ELR (cell line): ENCODE data around the gene LRRC23.

ENCODE experiments used
- DNase-seq: peaks from one replicate; pipeline ENCODE4 v3.0.0-alpha.2; 2015; ENCODE audit warnings: low read depth

Gene LRRC23

DNA sequence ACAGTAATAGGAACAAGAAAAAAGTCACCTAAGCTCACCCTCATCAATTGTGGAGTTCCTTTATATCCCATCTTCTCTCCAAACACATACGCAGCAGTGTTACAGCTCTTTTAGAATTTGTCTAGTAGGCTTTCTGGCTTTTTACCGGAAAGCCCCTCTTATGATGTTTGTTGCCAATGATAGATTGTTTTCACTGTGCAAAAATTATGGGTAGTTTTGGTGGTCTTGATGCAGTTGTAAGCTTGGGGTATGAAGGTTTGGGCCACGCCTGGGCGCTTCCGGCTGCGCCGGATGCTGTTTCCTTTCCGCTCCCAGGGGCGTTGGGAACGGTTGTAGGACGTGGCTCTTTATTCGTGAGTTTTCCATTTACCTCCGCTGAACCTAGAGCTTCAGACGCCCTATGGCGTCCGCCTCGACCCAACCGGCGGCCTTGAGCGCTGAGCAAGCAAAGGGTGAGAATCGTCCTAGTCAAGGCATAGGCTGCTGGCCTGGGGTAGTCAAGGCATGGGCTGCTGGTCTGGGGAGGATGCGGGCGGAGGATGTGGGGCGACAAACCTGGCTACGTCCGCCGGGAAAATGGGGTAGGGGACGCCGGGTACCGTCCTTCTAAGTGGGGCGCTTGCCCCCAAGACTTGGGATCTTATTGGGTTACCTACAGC lies 39.2 kb downstream of the LRRC23 start, which contains the start of the genes C12orf57 and RNU7-1:
TSS of gene C12orf57 (plus strand) at position 301 of the 659 bp plus-strand sequence. CDS start at position 401, 100 bp downstream.
TSS of gene RNU7-1 (plus strand) at position 95 of the 659 bp plus-strand sequence.
- DNase-seq, result no peak

DNA sequence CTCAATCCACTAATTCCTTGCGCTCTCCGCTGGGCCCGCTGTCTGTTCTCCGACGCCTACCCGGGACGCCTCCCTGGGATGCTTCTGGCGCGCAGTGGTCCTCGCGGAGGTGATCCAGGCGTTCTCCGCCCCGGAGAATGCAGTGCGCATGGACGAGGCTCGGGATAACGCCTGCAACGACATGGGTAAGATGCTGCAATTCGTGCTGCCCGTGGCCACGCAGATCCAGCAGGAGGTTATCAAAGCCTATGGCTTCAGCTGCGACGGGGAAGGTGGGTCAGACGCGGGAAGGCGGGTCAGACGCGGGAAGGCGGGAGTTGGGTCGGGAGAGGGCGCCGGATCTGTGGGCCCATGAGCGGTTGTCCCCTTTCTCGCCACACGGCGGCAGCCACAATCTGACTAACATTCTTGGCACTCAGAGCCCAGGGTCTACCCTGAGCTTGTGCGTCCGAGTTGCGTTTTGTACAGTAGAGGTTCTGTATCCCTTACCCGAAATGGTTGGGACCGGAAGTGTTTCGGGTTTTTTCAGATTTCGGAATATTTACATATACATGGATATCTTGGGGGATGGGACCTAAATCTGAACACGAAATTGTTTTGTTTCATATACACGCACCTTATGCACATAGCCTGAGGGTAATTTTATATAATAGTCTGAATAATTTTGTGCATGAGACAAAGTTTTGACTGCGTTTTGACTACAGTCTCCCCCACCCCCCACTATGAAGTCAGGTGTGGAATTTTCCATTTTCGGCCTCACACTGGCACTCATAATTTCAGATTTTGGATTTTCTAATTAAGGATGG lies 40.0 kb downstream of the LRRC23 start:
- peak; percentile 98 for DNase-seq

DNA sequence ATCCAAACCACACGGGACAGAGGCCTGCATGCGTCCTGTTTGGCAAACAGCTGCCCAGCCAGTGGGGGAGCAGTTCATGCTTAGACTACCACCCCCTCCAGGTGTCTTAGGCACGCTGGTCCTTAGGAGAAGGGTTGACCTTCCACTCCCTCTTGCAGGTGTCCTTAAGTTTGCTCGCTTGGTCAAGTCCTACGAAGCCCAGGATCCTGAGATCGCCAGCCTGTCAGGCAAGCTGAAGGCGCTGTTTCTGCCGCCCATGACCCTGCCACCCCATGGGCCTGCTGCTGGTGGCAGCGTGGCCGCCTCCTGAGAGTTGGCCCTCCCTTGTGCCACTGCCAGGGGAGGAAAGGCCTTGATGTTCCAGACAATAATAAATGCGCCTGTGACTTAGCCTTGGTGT lies 41.0 kb downstream of the LRRC23 start:
- no peak for DNase-seq

GRCh38 chr12:6946033-6946919 lies 41.7 kb downstream of the LRRC23 start:
- DNase-seq, result no peak

DNA sequence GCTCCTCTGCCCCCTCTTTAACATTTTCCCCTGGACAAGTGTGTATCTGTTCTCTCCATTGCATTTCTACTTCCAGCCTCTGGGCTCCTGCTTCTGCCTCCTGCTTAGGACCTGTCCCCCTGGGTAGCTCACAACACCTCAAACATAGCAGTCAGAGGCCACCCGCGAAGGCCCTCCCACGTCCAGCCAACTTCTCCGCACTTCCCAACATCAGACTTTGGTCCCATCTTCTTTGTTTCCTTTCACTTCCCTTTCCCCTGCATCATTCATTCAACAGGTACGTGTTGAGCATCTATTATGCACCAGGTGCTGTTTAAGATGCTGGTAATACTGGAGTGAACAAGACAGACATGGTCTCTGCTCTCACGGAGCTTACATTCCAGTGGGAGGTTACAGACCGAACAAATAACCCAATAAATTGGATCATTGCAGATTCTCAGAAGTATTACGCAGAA lies 42.3 kb downstream of the LRRC23 start:
- no peak for DNase-seq

DNA sequence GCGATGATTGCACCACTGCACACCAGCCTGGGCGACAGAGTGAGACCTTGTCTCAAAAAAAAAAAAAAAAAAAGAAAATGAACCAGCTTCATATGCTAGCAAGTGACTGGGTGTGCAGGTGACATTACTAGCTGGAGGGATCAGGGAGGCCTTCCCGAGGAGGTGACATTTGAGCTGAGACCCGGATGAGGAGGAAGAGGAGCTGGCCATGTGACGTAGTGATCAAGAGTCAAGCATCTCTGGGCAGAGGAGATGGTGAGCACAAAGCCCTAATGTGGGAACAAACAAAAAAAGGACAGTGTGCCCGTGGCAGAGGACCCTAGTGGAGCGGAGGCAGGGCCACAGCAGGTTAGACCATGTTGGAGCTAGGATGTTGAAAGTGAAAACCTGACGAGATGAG lies 43.0 kb downstream of the LRRC23 start:
- no peak for DNase-seq

GRCh38 chr12:6948873-6949594 lies 44.4 kb downstream of the LRRC23 start:
- DNase-seq, result no peak

DNA sequence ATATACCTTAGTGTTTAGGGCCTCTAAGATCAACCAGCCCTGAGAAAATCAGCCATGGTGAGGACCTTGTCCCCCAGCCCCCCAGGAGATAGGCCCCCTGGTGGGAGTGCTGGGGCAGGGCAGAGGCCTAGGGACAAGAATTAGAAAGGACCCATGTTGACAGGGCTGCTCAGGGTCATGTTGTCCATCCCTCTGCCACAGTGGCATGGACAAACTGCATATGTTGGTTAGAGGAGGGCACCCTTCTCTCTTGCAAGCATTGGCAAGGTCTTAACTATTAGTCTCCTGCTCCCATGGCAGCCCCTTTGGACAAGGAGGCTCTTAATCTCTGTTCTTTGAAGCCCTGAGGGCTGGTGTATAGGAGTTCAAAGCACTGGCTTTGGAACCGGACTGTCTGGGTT lies 45.8 kb downstream of the LRRC23 start:
- no peak for DNase-seq

- DNase-seq, result no peak
These were observed 46.4 kb downstream of the LRRC23 start, which contains the start of gene PTPN6 for GRCh38 chr12:6950811-6951540. PTPN6 (plus strand) TSS chr12:6951356; CDS start chr12:6951513, 157 bp downstream.

DNA sequence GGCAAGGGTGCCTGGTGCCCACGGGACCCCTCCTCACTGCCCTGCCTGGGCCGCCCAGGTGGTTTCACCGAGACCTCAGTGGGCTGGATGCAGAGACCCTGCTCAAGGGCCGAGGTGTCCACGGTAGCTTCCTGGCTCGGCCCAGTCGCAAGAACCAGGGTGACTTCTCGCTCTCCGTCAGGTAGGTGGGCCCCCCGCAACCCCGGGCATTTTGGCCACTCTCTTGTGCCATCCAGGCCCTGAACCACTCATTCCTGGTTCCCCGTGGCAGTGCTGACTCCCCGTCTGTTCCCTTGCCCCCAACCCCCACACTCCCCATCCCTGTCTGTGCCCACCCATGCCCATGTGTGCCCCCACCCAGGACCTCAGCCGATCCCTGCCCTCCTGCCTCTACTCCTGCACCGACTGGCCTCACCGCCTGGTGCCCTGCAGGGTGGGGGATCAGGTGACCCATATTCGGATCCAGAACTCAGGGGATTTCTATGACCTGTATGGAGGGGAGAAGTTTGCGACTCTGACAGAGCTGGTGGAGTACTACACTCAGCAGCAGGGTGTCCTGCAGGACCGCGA lies 47.0 kb downstream of the LRRC23 start:
- no peak for DNase-seq

DNA sequence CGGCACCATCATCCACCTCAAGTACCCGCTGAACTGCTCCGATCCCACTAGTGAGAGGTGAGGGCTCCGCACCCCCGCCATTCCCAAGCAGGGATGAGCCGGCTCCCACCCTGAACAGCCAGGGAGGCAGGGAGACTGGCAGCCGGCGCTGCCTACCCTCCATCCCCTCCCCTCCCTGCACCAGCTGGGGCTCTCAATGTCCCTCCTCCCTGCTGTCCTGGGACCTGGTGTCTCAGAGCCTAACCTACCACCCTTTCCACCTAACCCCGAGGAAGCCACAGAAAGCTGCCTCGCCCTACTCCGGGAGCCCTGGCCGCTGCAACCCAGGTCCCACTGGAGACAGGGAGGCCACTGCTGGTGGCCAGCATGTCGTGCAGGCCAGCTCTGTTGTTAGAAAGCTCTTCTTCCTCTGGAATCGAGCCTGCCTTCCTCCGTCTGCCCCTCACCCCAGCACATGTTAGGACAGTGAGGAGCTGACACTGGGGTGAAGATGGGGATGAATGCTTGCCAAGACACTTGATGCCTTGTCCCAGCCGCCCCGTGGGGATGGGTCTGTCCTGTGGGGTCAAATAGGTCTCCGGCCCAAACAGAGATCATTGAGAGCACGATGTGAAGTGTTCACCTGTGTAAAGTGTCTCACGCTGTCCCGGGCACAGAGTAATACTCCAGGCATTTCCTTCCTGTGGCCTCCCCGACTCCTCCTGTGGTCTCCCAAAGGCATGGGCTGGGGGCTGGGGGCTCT lies 47.7 kb downstream of the LRRC23 start:
- DNase-seq, result no peak

- DNase-seq, result no peak
These were observed 48.3 kb downstream of the LRRC23 start for GRCh38 chr12:6952863-6953441.

DNA sequence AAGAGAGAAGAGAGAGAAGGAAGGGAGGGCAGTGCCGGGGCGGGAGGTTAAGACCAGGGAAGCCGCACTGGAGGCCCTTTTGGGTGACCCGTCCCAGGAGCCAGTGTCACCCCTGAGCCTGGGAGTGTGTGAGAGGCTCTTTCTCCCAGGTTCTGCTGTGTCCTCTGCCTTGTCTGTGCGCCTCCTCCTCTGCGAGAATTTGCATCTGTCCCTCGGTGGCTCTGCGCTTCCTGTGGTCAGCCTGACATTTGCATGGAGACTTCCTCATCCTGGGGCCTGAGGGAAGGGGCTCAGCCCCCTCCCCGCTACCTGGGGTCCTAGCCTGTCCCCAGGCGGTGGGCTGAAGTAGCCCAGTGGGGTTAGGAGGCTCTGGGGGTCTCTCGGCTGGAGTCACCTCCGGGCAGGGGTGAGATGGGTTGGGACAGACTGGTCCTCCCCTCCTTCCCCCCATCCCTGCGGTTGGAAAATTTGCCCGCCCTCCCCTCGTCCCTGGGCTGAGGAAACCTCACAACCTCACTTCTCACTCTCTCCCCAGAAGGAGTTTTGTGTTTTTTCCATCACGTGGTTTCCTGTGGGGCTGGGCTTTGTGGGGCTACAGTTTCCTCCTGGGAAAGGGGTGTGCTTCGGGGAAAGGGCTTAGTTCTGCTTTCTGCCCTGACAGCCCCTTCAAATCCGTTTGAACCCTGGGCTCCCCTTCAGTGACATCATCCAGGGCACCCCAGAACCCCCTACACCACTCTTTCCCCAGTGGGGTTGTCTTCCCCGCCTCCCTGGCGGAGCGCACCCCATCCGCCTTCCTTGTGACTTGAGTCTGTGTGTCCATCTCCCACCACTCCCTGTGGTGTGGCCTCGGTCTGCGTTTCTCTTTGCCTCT lies 49.1 kb downstream of the LRRC23 start:
- DNase-seq, result no peak

DNA sequence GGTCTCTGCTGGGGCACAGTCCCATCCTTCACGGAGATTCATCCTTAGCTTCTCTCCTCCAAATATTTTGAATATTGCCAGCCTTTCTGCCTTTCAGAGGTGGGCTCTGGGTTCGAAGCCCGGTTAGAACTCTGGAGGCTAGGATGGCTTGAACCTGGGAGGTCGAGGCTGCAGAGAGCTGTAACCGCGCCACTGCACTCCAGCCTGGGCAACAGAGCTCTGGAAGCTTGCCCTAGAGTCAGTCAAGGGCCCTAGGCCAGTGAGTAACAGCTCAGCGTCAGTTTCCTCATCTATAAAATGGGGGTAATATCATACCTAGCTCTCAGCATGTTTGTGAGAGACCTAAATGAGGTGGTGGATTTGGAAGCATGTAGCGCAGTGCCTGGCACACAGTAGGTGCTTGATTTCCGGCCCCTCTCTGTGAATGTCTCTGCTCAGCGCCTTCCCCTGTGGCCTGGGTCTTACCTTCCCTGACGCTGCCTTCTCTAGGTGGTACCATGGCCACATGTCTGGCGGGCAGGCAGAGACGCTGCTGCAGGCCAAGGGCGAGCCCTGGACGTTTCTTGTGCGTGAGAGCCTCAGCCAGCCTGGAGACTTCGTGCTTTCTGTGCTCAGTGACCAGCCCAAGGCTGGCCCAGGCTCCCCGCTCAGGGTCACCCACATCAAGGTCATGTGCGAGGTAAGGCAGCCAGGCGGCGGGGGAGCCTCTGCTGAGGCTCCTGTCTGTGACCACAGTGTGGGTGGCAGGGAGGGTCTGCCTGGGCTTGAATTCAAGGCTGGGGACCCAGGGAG lies 49.9 kb downstream of the LRRC23 start:
- DNase-seq, result no peak

GRCh38 chr12:6955108-6956020 lies 50.7 kb downstream of the LRRC23 start:
- DNase-seq, result no peak

GRCh38 chr12:6956021-6956727 lies 51.6 kb downstream of the LRRC23 start:
- no peak for DNase-seq
